ENCODE measurements around the gene HS6ST3. TPM values are rescaled to one million over a fixed set of nuclear protein-coding genes. Genes with fewer than 3 reads are reported as not detected.

Gene HS6ST3
- total RNA-seq, 1 donor = not detected

DNA sequence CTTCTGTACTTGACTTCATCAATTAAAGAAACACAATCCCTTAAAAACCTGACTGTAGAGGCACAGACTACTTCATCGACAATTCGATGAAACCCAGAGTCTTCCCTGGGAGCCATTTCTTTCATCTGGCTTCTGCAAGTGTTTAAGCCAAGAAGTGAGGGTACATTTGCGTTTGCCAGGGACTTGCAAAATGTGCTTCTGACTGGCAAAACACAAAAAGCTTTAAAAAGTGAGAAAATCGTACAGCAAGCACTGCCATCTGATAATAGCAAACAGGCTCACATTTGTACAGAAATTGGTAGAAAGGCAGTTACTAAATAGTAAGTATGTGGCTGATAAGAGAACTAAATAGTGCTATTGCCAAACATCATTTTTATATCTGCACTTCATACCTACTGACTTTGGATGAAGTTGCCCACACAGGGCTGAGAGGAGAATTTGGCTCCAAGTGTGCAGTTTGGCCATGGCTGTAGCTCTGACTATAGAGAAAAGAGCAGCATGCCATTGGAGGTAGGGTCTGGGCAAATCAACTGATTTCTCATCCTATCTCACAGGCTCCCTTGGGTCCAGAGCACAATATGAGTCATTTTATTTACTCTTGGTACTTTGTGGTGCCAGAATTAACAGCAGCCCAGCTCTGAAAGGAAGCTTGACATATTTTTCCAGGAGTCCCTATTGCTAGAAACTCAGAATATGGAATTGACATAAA lies 546.2 kb downstream of the HS6ST3 start:
- DNase-seq (ENCODE audit: low read depth in 2 of 3, low spot score in 2 of 3) = no peak

GRCh38 chr13:96637039-96637438 lies 547.1 kb downstream of the HS6ST3 start:
- no peak for DNase-seq (ENCODE audit: low read depth in 2 of 3, low spot score in 2 of 3)

DNA sequence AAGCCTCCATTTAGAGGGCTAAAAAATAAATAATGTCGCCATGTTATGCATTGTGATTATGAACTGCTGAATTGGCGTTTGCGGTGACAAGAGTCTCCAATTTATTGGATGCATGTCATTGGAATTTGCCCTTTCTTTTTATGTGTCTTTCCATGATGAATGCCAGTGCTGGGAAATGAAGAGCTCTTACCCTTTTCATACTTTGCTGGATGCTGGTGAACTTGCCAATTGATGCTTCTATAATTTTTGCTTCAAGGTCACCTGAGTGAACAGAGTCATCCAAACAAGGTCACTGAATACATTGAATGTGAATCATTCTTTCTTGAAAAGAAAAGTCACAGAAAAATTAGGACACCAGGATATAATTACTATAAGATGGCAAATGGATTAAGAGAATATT lies 556.2 kb downstream of the HS6ST3 start:
- DNase-seq (ENCODE audit: low read depth in 2 of 3, low spot score in 2 of 3) = no peak

GRCh38 chr13:96646515-96647211 lies 556.8 kb downstream of the HS6ST3 start:
- DNase-seq (ENCODE audit: low read depth in 2 of 3, low spot score in 2 of 3) = no peak

- no peak for DNase-seq (ENCODE audit: low read depth in 2 of 3, low spot score in 2 of 3)
These were observed 560.5 kb downstream of the HS6ST3 start for GRCh38 chr13:96650301-96650886.

DNA sequence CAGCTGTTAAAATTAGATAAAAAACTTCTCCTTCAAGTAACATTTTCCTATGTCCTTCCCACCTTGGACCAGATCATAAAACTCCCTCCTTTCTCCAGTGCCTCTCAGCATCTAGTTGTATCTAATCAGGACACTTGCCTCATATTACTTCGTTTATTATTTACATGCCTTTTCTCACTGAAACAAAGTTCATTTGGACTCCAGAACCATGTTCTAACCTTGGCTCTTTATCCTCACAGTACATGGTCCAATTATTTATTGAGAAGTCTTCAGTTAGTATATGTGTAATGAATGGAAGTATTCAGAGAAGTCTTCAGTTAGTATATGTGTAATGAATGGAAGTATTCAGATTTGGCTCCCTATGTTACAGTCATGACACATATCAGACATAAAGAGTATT lies 561.7 kb downstream of the HS6ST3 start:
- no peak for DNase-seq (ENCODE audit: low read depth in 2 of 3, low spot score in 2 of 3)

DNA sequence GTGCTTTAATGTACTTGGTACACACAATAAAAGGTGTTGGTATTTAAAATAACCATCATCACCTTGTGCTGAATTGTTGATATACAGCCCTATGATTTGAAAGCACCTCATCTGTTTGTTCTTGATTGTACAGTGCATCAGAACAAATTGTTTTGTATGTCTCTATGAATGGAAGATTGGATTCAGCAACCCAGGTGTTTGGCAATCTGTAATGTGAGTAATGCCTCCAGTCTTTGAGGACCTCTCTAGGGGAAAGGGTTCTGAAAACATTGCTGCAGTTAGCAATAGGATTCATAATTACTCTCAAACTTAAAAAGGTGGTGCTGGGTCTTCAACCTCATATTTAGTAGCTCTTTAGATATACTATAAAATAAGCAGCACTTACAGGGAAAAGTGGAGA lies 562.6 kb downstream of the HS6ST3 start:
- DNase-seq (ENCODE audit: low read depth in 2 of 3, low spot score in 2 of 3) = no peak

DNA sequence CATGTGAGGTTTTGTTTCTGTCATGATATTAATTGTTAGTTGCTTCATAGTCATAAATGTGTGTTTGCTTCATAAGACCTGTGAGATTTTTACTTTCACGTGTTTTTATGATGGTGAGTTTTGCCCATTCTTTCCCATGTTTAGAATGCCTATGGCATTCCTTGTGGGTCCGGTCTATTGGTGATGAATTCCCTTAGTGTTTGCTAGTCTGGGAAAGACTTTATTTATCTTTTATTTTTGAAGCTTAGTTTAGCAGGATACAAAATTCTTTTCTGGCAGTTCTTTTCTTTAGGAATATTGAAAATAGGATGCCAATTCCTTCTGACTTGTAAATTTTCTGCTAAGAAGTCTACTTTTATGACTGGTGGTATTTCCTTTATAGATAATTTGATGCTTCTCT lies 571.7 kb downstream of the HS6ST3 start:
- DNase-seq (ENCODE audit: low read depth in 2 of 3, low spot score in 2 of 3) = no peak

DNA sequence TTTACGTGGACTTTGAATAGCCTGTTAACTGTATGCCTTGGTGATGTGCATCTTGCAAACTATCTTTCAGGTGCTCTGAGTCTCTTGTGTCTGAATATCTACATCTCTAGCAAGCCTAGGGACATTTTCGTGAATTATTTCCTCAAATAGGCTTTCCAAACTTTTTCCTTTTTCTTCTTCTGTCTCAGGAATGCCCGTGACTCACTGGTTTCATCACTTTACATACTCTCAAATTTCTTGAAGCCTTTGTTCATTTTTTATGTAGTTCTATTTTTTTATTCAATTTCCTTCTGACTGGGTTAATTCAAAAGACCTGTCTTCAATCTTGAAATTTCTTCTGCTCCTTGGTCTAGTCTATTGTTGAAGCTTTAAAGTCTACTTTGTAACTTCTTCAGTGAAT lies 572.1 kb downstream of the HS6ST3 start:
- DNase-seq (ENCODE audit: low read depth in 2 of 3, low spot score in 2 of 3) = no peak

DNA sequence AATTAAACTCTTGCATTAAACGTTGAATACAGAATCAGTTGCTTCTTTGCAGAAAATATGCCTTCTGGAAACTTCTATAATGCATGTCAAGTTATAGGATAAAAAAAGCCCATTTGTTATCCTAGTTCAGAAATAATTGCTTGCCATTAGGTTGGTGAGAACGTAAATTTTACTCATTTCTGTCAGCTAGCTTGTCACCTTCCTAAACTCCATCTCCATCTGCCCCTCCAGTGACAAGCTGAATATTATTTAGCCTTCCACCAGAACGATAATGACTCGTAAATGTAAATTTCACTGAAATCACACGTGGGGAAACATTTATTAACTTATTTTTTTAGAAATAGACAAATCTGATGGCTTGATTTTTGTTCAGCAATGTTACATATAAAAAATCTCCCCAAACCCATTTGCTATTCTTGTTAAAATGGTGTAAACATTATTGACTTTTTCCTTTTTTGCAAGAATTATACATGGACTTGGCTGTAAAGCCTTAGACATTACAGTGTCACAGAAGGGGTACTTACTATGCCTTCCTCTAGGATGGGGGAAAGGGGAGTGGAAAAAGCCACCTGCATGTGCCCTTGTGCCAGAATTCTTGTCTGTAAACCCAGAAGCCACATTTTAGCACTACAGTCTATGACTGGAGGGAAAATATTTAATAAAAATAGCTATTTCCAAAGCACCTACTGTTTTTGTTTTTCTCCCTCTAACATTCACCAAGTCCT lies 577.5 kb downstream of the HS6ST3 start:
- no peak for DNase-seq (ENCODE audit: low read depth in 2 of 3, low spot score in 2 of 3)

DNA sequence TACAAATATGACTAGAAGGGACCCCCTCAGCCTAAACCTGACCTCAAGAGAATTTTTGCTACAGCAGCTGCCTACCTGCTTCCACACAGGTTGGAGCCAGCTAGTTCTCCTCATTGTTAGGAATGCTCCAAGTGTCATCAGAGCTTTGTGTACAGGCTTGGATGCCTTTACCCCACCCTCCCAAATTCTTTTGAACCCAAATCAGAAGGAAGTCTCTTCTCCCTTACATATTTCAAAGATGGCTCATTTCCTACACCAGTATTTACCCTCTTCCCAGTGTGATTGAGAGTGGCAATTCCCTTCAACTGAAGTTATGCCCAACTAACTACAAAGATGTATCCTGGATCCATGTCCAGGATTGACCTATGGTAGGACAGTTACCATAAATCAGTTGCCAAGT lies 581.2 kb downstream of the HS6ST3 start:
- DNase-seq (ENCODE audit: low read depth in 2 of 3, low spot score in 2 of 3) = no peak

DNA sequence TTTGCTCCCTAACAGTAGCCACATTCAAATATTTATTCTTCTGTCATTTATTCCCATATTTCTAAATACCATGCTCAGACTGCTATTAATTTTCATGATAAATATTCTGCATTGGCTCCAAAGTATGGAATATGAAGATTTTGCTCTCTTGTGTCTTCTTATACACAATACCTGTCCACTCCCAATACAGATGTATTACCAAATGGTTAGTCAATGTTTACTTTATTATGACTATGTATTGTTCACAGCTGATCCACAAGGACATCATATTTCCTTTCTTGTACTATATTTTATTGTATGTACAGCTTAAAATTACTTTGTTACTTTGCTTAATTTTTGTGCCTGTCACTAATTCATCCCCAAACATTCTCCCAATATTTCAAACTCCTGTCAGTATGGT lies 582.1 kb downstream of the HS6ST3 start:
- DNase-seq (ENCODE audit: low read depth in 2 of 3, low spot score in 2 of 3) = no peak

GRCh38 chr13:96673825-96674224 lies 583.9 kb downstream of the HS6ST3 start:
- no peak for DNase-seq (ENCODE audit: low read depth in 2 of 3, low spot score in 2 of 3)

DNA sequence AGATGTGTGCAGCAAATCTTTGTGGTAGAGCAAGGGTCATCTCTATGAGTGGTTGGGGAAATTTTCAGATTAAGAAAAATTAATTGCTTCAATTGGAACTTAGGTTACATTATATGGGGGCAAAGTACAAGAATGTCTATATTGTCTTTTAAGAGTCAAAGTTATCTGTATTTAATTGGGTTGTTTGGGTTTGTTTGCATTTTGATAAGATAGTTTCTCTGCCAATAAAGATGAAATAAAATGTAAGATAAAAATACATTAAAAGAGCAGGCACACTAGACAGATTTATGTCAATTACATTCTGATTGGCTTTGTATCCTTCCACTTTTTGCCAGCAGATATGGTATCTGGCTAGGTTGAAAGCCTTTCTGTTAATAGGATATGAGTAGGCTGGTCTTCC lies 587.1 kb downstream of the HS6ST3 start:
- no peak for DNase-seq (ENCODE audit: low read depth in 2 of 3, low spot score in 2 of 3)

- no peak for DNase-seq (ENCODE audit: low read depth in 2 of 3, low spot score in 2 of 3)
These were observed 588.9 kb downstream of the HS6ST3 start for GRCh38 chr13:96678801-96679200.

GRCh38 chr13:96680898-96681297 lies 591.0 kb downstream of the HS6ST3 start:
- DNase-seq (ENCODE audit: low read depth in 2 of 3, low spot score in 2 of 3) = no peak

GRCh38 chr13:96681766-96682165 lies 591.9 kb downstream of the HS6ST3 start:
- no peak for DNase-seq (ENCODE audit: low read depth in 2 of 3, low spot score in 2 of 3)

- no peak for DNase-seq (ENCODE audit: low read depth in 2 of 3, low spot score in 2 of 3)
These were observed 594.6 kb downstream of the HS6ST3 start for GRCh38 chr13:96684469-96684868.

DNA sequence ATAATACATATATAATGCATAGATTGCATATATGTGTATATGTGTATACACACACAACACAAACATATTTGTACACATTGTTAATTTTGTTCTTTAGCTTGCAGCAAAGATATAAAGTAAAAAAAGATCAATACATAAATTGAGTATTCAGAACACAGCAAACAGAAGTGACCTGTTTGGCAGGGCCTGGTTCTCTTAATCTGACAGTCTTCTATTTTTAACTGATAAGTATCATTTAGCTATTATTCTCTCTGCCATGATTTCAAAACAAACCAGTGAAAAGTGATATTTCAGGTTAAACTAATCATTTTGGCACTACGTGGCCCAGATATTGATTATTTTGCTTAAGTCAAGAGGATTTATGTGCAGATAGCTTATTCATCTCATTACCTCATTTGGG lies 595.0 kb downstream of the HS6ST3 start:
- no peak for DNase-seq (ENCODE audit: low read depth in 2 of 3, low spot score in 2 of 3)

DNA sequence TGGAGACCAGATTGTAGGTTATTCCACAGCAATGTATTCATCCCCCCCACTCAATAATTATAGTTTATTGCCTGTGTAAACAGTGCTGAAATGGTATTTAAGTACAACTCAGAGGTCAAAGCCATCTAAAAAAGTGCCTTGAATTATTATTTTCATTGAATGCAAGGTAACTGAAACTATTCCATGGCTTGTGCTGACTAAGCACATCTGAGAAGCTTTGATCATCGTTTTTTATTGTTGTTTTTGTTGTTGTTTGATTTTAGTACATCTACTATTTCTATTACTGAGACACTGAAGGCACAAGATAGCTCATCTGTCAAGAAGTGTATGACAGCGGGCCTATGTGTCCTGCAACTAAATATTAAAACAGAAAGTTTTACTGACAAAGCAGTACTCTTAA lies 596.4 kb downstream of the HS6ST3 start:
- DNase-seq (ENCODE audit: low read depth in 2 of 3, low spot score in 2 of 3) = no peak

DNA sequence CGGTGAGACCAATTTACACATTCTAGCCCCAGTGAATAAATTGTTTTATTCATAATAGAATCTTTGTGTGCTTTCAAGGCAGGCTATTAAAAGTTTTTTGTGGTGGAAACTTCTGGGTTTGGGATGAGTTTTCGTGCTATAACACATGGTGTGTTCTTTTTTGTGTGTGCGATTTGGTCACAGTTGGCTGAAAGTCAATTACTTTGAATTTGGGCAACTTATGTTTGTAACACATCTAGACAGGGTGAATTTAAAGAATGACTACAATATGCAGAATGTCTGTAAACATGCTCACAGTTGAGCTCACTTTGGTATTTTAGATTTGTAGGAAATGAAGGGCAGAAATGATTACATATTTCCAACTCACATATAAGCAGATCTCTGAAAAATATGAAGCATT lies 597.3 kb downstream of the HS6ST3 start:
- DNase-seq (ENCODE audit: low read depth in 2 of 3, low spot score in 2 of 3) = no peak

- no peak for DNase-seq (ENCODE audit: low read depth in 2 of 3, low spot score in 2 of 3)
These were observed 601.1 kb downstream of the HS6ST3 start for GRCh38 chr13:96690998-96691397.

Measured in hematopoietic multipotent progenitor cell (in vitro differentiated cells).